Peyer's patch (tissue), 4 donors: ENCODE results near the gene CD34.

Source experiments
- POLR2A ChIP-seq, 2 donors: fragments of 450-650 bp; IDR thresholded peaks; one replicate each; pipeline ENCODE4 v1.5.1; 2017; ENCODE audit warnings: antibody characterized with exemption in 2 of 2, mild to moderate bottlenecking in 2 of 2, moderate library complexity in 2 of 2
- TF ChIP-seq, protein P1 (sequence below), 6 experiments: fragments of 450-650 bp in 4 of 6; fragments of 200-600 bp in 2 of 6; sonication (generic) in 1 of 6; IDR thresholded peaks; one replicate each; pipeline ENCODE4 v1.5.1; 2017 to 2019; ENCODE audit warnings: antibody characterized with exemption in 6 of 6, mild to moderate bottlenecking in 3 of 6, moderate library complexity in 1 of 6

DNA sequence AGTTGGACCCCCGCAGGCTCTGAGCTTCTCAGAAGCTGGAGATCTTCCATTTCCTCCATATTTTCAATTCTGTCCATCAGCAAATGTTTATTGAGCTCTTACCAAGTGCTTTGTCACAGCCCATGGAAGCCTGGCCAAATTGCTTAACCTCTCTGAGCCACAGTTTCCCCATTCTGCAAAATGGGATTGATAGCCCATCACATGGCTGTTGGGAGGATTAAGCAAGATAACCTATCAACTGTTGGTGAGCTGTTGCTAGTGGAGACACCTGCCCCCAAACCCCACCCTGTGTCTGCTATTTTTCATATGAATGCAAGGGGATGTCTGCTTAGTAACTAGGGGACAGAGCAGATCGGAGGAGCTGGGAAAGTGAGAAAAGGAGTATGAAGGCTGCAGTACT, 38.3 kb downstream of the CD34 start:
- no peak for TF ChIP-seq POLR2A (IDR thresholded peaks at IDR 0.05)
- TF ChIP-seq, protein P1, sequence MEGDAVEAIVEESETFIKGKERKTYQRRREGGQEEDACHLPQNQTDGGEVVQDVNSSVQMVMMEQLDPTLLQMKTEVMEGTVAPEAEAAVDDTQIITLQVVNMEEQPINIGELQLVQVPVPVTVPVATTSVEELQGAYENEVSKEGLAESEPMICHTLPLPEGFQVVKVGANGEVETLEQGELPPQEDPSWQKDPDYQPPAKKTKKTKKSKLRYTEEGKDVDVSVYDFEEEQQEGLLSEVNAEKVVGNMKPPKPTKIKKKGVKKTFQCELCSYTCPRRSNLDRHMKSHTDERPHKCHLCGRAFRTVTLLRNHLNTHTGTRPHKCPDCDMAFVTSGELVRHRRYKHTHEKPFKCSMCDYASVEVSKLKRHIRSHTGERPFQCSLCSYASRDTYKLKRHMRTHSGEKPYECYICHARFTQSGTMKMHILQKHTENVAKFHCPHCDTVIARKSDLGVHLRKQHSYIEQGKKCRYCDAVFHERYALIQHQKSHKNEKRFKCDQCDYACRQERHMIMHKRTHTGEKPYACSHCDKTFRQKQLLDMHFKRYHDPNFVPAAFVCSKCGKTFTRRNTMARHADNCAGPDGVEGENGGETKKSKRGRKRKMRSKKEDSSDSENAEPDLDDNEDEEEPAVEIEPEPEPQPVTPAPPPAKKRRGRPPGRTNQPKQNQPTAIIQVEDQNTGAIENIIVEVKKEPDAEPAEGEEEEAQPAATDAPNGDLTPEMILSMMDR (IDR thresholded peaks at IDR 0.05): no peak
